ENCODE measurements around the gene FAM217B.

FAM217B gene

DNA sequence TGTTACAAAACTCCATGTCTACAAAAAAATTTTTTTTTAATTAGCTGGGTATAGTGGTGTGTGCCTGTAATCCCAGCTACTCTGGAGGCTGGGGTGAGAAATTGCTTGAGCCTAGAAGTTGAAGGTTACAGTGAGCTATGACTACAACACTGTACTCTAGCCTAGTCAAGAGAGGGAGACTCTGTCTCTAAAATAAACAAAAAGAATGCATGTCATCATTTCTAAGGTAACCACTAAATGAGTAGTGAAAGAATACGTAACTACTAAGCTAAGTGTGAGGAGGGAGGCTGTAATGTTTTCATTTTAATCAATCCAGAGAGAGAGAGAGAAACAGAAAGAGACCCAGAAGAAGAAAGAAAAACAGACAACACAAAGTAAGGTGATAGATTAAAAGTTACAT, 16.7 kb upstream of the FAM217B start:
- H4K20me1 ChIP-seq: no peaks in the 10 kb centered on the region
- no peaks in the 10 kb centered on the region for H3K36me3 ChIP-seq
- no peak for TF ChIP-seq Cebpa-rat (IDR thresholded peaks at IDR 0.05)
- no peaks in the 10 kb centered on the region for H3K9me3 ChIP-seq (replicated peaks in 1 of 11)
- no peaks in the 10 kb centered on the region for H3K4me1 ChIP-seq
- H3K4me2 ChIP-seq: no peak overlapping the region
- no peak overlapping the region for H3K4me3 ChIP-seq
- H3K9ac ChIP-seq: no peak overlapping the region
- no peaks in the 10 kb centered on the region for H3K27me3 ChIP-seq
- H3K27ac ChIP-seq: no peak overlapping the region

DNA sequence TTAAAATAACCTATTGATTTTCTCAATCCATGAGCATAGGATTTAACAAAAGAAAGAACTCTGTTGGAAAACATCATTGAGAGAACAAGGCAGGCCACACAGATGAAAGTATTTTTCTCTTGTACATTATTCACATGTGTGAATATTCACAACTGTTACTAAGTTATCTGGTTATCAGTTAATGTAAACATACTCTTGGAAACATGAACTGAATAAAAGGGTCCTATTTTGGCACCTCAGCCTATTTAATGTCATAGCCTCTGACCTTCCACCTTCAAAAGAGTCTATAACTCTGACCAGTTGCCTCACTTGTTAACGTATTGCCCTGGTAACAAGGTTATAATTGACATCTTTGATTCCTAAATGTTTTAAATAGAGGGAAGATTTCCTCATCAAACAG, 14.8 kb upstream of the FAM217B start:
- H3K9ac ChIP-seq: no peak overlapping the region
- H3K27me3 ChIP-seq: no peaks in the 10 kb centered on the region
- H3K9me3 ChIP-seq (replicated peaks in 1 of 11): no peaks in the 10 kb centered on the region
- H3K4me2 ChIP-seq: no peak overlapping the region
- no peaks in the 10 kb centered on the region for H3K36me3 ChIP-seq
- no peak overlapping the region for H3K4me3 ChIP-seq
- TF ChIP-seq Cebpa-rat (IDR thresholded peaks at IDR 0.05): no peak
- H3K27ac ChIP-seq: no peak overlapping the region
- no peaks in the 10 kb centered on the region for H4K20me1 ChIP-seq
- H3K4me1 ChIP-seq: no peaks in the 10 kb centered on the region

DNA sequence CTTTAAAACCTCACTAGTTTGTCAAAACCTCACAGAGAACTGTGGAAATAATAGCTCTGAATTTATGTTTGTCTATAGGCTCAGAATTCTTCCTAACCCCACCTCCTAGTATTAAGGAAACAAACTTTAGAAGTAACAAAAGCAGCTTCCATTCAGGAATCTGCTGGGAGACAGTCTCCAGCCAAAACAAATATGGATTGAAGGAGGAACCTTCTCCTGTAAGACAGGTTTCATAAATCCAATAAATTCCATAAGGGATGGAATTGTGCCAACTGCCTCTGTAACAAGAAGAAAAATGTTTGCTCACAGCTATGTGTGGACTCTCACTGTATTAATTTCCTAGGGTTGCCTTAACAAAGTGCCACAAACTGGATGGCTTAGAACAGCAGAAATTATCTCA, 14.3 kb upstream of the FAM217B start:
- H3K4me3 ChIP-seq: no peak overlapping the region

DNA sequence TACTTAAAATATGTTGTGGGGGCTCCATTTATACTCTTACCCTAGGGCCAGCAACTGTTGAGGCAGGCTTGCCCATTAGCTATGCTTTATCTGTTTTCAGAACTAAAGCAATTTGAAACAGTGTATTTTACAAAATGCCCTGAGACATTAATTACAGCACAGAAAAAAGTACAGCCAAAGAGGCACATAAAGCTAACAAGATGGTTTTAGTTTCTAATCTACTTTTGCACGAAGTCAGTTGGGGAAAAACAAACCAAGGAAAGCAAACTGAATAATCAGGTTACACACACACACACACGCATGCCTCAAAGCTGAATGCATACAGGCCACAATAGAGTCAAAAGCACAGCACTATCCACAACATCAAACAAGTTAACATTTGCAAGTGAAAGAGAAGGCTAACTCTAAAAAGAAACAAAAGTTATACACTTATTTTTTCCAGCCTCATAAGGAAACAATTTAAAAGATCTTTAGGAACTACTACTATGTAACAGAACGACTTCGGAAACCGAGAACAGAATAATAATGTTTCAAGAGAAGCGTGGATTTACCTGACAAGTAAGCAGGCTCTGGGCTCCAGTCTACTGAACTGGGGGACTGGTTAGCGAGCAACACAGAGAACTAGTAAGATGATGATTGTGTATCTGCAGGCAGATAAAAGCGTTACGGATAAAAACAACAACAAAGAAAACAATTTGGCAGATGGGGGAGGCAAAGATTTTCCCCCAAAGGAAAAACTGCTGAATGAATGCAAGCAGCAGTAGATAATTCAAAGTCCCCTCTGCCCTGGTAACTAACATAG, 8.5 kb upstream of the FAM217B start:
- Histone ChIP-seq H3K27ac (no peak overlapping the region), H3K27me3 (no peaks in the 10 kb centered on the region), H3K4me3 (no peak overlapping the region), H3K4me1 (peaks cover 0 to 10% (median 7%) of the 10 kb centered on the region in 10 experiments; a peak in 12 of 20 replicates), H3K9me3 (replicated peaks in 1 of 11) (peaks cover 0 to 14% (median 6%) of the 10 kb centered on the region in 11 experiments; a peak in 9 of 22 replicates), H4K20me1 (peaks cover 0 to 18% (median 13%) of the 10 kb centered on the region in 11 experiments; a peak in 12 of 22 replicates), H3K36me3 (peaks cover 0 to 10% (median 0%) of the 10 kb centered on the region in 11 experiments; a peak in 3 of 22 replicates), H3K4me2 (no peak overlapping the region), H3K9ac (no peak overlapping the region)
- no peak for TF ChIP-seq Cebpa-rat (IDR thresholded peaks at IDR 0.05)

More for the DNA sequence above, 14.3 kb upstream of the FAM217B start:
- Histone ChIP-seq H3K27me3 (no peaks in the 10 kb centered on the region), H3K4me1 (no peaks in the 10 kb centered on the region), H3K4me2 (no peak overlapping the region), H3K27ac (no peak overlapping the region), H4K20me1 (no peaks in the 10 kb centered on the region), H3K36me3 (no peaks in the 10 kb centered on the region), H3K9ac (no peak overlapping the region), H3K9me3 (replicated peaks in 1 of 11) (no peaks in the 10 kb centered on the region)
- no peak for TF ChIP-seq Cebpa-rat (IDR thresholded peaks at IDR 0.05)

DNA sequence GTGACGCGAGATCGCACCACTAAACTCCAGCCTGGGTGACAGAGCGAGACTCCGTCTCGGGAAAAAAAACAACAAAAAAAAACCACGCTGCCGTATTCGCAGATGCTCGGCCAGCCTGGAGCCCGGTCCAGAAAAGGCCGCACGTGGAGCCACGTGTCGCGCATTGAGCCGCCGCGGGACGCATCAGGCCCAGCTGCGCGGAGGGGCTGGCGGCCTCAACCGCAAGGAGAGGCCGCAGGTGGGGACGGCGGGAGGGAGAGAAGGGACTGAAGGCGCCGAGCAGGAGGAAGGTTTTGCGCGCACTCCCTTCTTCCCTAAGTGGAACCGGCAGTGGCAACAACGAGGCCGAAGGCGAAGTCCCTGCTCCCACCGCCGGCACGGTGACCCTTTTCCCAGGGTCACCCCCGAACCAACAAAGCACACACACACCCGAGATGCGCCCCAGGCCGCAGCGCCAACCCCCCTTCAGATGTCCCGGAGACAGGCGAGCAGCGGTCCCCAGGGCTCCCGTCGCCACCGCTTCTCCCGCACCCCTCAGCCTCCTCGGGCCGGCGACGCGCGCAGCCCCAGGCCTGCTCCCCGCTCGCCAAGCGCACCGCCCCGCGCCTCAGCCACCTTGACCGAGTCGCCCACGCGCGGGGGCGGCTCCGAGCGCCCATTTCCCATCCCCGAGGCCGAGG, 7.4 kb upstream of the FAM217B start:
- Histone ChIP-seq H3K4me2 (no peak overlapping the region), H3K9ac (no peak overlapping the region), H3K27me3 (no peaks in the 10 kb centered on the region), H3K27ac (no peak overlapping the region), H4K20me1 (peaks cover 5 to 24% (median 21%) of the 10 kb centered on the region in 11 experiments; a peak in 15 of 22 replicates), H3K4me3 (no peak overlapping the region), H3K9me3 (replicated peaks in 1 of 11) (peaks cover 0 to 14% (median 6%) of the 10 kb centered on the region in 11 experiments; a peak in 9 of 22 replicates), H3K4me1 (peaks cover 9 to 20% (median 16%) of the 10 kb centered on the region in 10 experiments; a peak in 19 of 20 replicates), H3K36me3 (peaks cover 0 to 10% (median 0%) of the 10 kb centered on the region in 11 experiments; a peak in 3 of 22 replicates)
- TF ChIP-seq Cebpa-rat (IDR thresholded peaks at IDR 0.05): no peak

DNA sequence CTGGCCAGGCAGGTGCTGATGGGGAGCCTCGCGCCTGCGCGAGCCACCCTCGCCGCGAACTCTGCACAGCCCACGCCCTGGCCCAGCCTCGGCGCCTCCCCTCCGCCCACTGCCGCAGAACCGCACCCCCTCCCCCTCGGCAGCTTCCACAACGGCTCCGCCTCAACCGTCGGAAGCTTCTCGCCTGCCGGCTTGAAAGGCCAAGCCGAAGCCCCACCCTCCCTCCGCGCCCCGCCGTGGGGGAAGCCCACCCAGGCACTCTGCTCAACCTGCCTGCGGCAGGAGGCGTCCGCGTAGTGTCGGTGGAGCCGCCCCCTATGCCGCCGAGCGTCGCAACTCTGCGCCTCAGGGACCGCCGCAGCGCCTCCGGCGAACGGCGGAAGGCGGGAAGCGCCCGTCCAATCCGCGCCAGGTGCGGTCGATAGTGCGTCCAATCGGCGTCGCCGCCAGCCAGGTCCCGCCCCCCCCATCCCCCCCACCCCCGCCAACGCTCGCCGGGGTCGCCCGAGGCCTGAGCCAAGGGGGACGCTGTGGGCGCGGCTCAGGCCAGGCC, 6.8 kb upstream of the FAM217B start, which contains the start of gene SYCP2:
TSS of gene SYCP2 (minus strand) at position 342 of the 553 bp plus-strand sequence. CDS start 11,224 bp downstream, outside the sequence.
- Histone ChIP-seq H3K36me3 (peaks cover 0 to 10% (median 0%) of the 10 kb centered on the region in 11 experiments; a peak in 3 of 22 replicates), H3K4me2 (peak within 1 kb of the TSS; percentile 33 to 76 (median 54)), H3K27ac (no peak within 1 kb of the TSS), H3K9ac (no peak within 1 kb of the TSS), H3K4me3 (peak within 1 kb of the TSS in 6 of 10 experiments; percentile 1 to 48 (median 18); a peak in 7 of 20 replicates), H3K4me1 (peaks cover 15 to 27% (median 21%) of the 10 kb centered on the region in 10 experiments), H3K27me3 (no peaks in the 10 kb centered on the region), H3K9me3 (replicated peaks in 1 of 11) (peaks cover 0 to 14% (median 6%) of the 10 kb centered on the region in 11 experiments; a peak in 9 of 22 replicates), H4K20me1 (peaks cover 9 to 30% (median 27%) of the 10 kb centered on the region in 11 experiments; a peak in 15 of 22 replicates)
- no peak for TF ChIP-seq Cebpa-rat (IDR thresholded peaks at IDR 0.05)

DNA sequence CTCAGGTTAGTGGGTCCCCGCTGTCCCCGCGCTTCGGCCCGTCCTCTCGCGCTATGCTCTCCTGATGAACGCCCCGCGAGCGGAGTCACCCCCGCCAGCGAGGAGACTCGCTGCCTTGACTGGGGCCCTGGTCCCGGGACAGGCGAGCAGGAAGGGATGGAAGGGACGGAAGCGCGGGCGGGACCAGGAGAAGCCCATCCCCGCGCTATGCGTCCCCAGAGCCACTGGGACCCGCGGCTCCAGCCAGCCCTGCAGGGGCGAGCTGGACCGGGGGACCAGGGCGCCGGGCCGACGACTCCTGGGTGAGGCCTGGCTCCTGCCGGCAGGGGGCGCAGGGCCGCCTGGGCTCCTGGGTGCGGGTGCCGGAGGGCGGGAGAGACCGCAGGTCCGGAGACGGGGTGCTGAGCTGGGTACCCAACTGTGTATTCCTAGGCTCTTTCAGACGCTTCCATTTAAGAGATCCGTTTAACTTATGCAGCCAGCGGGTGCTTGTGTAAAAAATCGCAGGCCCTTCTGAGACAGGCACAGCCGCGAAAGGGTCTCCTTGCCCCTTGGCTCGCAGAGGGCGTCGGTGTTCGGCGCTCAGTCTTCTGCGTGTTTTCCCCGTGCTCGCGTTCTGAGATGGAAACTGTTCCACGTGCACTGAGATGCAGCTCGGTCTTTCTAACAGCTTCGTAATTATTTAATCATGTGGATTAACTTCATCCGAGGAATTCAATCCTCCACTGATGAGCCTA, 6.2 kb upstream of the FAM217B start:
- Histone ChIP-seq H3K9ac (no peak overlapping the region), H3K36me3 (peaks cover 0 to 10% (median 0%) of the 10 kb centered on the region in 11 experiments; a peak in 3 of 22 replicates), H3K4me3 (peak overlapping the region in 6 of 10 experiments; percentile 1 to 48 (median 18); a peak in 7 of 20 replicates), H4K20me1 (peaks cover 12 to 36% (median 29%) of the 10 kb centered on the region in 11 experiments; a peak in 15 of 22 replicates), H3K4me2 (peak overlapping the region; percentile 33 to 76 (median 54)), H3K4me1 (peaks cover 21 to 33% (median 28%) of the 10 kb centered on the region in 10 experiments), H3K27me3 (no peaks in the 10 kb centered on the region), H3K9me3 (replicated peaks in 1 of 11) (peaks cover 0 to 14% (median 6%) of the 10 kb centered on the region in 11 experiments; a peak in 9 of 22 replicates), H3K27ac (no peak overlapping the region)
- TF ChIP-seq Cebpa-rat (IDR thresholded peaks at IDR 0.05): no peak

All from BLaER1 treated with 17β-estradiol and CSF1 and Interleukin-3, amounts not matched to agents 10 nM and 100 nM (cell line).